ENCODE data around the gene RAB7A. TPM values are rescaled to one million over a fixed set of nuclear protein-coding genes. Genes with fewer than 3 reads are reported as not detected.

RAB7A gene
- polyA plus RNA-seq, 1 donor from 2014 or later: 42.4 TPM

GRCh38 chr3:128823631-128824030 is 97.6 kb downstream of the RAB7A start:
- Histone ChIP-seq H3K4me2 (ENCODE audit: low read length) (no peak overlapping the region), H3F3A (ENCODE audit: insufficient read depth, low read length, poor library complexity, severe bottlenecking) (no peaks in the 10 kb centered on the region), H3K4me3 (ENCODE audit: low read length) (no peak overlapping the region), H4K20me1 (ENCODE audit: insufficient read depth) (no peaks in the 10 kb centered on the region), H2AFZ (ENCODE audit: low read depth, low read length) (no peak overlapping the region), H3K9me3 (ENCODE audit: low read length) (no peaks in the 10 kb centered on the region), H3K27me3 (ENCODE audit: insufficient read depth, low read depth, low read length) (no peaks in the 10 kb centered on the region), H3K79me2 (replicated peaks; ENCODE audit: insufficient read depth, low read length) (no peaks in the 10 kb centered on the region), H3K9me2 (ENCODE audit: insufficient read depth, low read length) (no peaks in the 10 kb centered on the region), H3K9ac (ENCODE audit: low read length) (no peak overlapping the region), H3K27ac (ENCODE audit: low read length) (no peak overlapping the region), H3K36me3 (ENCODE audit: insufficient read depth, low read length) (peaks cover under 1% of the 10 kb centered on the region)
- TF ChIP-seq TAF1 (IDR thresholded peaks at IDR 0.05; ENCODE audit: low read depth) (no peak), MXI1 (conservative IDR thresholded peaks at IDR 0.05; ENCODE audit: poor library complexity, severe bottlenecking) (no peak), CTCF (IDR thresholded peaks at IDR 0.05; ENCODE audit: poor library complexity, severe bottlenecking) (no peak), RAD21 (conservative IDR thresholded peaks at IDR 0.05) (no peak), EZH2 (IDR thresholded peaks at IDR 0.05; ENCODE audit: borderline replicate concordance, insufficient read depth, low read length, poor library complexity, severe bottlenecking) (no peak), POLR2AphosphoS5 (IDR thresholded peaks at IDR 0.05) (no peak), REST (IDR thresholded peaks at IDR 0.05; ENCODE audit: borderline replicate concordance) (no peak), SMC3 (conservative IDR thresholded peaks at IDR 0.05; ENCODE audit: poor library complexity) (no peak), EP300 (conservative IDR thresholded peaks at IDR 0.05; ENCODE audit: poor library complexity, severe bottlenecking) (no peak)

GRCh38 chr3:128824132-128824850 is 98.3 kb downstream of the RAB7A start:
- Histone ChIP-seq H4K20me1 (ENCODE audit: insufficient read depth) (no peaks in the 10 kb centered on the region), H3F3A (ENCODE audit: insufficient read depth, low read length, poor library complexity, severe bottlenecking) (no peaks in the 10 kb centered on the region), H3K9me3 (ENCODE audit: low read length) (no peaks in the 10 kb centered on the region), H2AFZ (ENCODE audit: low read depth, low read length) (no peak overlapping the region), H3K4me2 (ENCODE audit: low read length) (no peak overlapping the region), H3K36me3 (ENCODE audit: insufficient read depth, low read length) (no peaks in the 10 kb centered on the region), H3K9ac (ENCODE audit: low read length) (no peak overlapping the region), H3K27ac (ENCODE audit: low read length) (no peak overlapping the region), H3K27me3 (ENCODE audit: insufficient read depth, low read depth, low read length) (no peaks in the 10 kb centered on the region), H3K79me2 (replicated peaks; ENCODE audit: insufficient read depth, low read length) (no peaks in the 10 kb centered on the region), H3K4me3 (ENCODE audit: low read length) (no peak overlapping the region), H3K9me2 (ENCODE audit: insufficient read depth, low read length) (no peaks in the 10 kb centered on the region)
- TF ChIP-seq EP300 (conservative IDR thresholded peaks at IDR 0.05; ENCODE audit: poor library complexity, severe bottlenecking) (no peak), RAD21 (conservative IDR thresholded peaks at IDR 0.05) (no peak), SMC3 (conservative IDR thresholded peaks at IDR 0.05; ENCODE audit: poor library complexity) (no peak), TAF1 (IDR thresholded peaks at IDR 0.05; ENCODE audit: low read depth) (no peak), CTCF (IDR thresholded peaks at IDR 0.05; ENCODE audit: poor library complexity, severe bottlenecking) (no peak), MXI1 (conservative IDR thresholded peaks at IDR 0.05; ENCODE audit: poor library complexity, severe bottlenecking) (no peak), EZH2 (IDR thresholded peaks at IDR 0.05; ENCODE audit: borderline replicate concordance, insufficient read depth, low read length, poor library complexity, severe bottlenecking) (no peak), POLR2AphosphoS5 (IDR thresholded peaks at IDR 0.05) (no peak), REST (IDR thresholded peaks at IDR 0.05; ENCODE audit: borderline replicate concordance) (no peak)

Measured in neural cell (in vitro differentiated cells).